Measurements from ENCODE around the gene EIF4E3. TPM values are rescaled to one million over a fixed set of nuclear protein-coding genes. Genes with fewer than 3 reads are reported as not detected.

Gene EIF4E3
- total and polyA plus RNA-seq, 3 donors from 2014 or later: 10.4 to 17.4 (median 15.4) TPM

- Histone ChIP-seq H3K36me3 (ENCODE audit: low read depth, missing control alignments) (no peaks in the 10 kb centered on the region), H3K27me3 (no peaks in the 10 kb centered on the region), H3K4me3 (no peak overlapping the region), H3K9me3 (no peaks in the 10 kb centered on the region), H3K4me1 (peaks cover 11% of the 10 kb centered on the region), H3K27ac (no peak overlapping the region)
- 84 to 90% methylated on average over 6 of the region's 6 CpGs for WGBS, 2 donors
- DNase-seq: no peak
- intact Hi-C loops (cut with DNase I; ENCODE audit: low total_unique reads): no loop called here
- TF ChIP-seq POLR2A (IDR thresholded peaks at IDR 0.05): no peak
- no peak for TF ChIP-seq CTCF (IDR thresholded peaks at IDR 0.05)
Measured at GRCh38 chr3:71721651-71722157, 3.5 kb downstream of the EIF4E3 start.

- no peaks in the 10 kb centered on the region for H3K9me3 ChIP-seq
- H3K4me1 ChIP-seq: peaks cover 9% of the 10 kb centered on the region
- no peaks in the 10 kb centered on the region for H3K36me3 ChIP-seq (ENCODE audit: low read depth, missing control alignments)
- intact Hi-C loops (cut with DNase I; ENCODE audit: low total_unique reads): no loop called here
- H3K4me3 ChIP-seq: no peak overlapping the region
- no peak overlapping the region for H3K27ac ChIP-seq
- TF ChIP-seq CTCF (IDR thresholded peaks at IDR 0.05): no peak
- no peak for TF ChIP-seq POLR2A (IDR thresholded peaks at IDR 0.05)
- WGBS, 2 donors: 91 to 94% methylated on average over 7 of the region's 7 CpGs
- no peaks in the 10 kb centered on the region for H3K27me3 ChIP-seq
- DNase-seq: no peak
Measured at GRCh38 chr3:71721002-71721401, 4.2 kb downstream of the EIF4E3 start.

- no peaks in the 10 kb centered on the region for H3K4me1 ChIP-seq
- intact Hi-C loops (cut with DNase I; ENCODE audit: low total_unique reads): no loop called here
- H3K36me3 ChIP-seq (ENCODE audit: low read depth, missing control alignments): no peaks in the 10 kb centered on the region
- no peak overlapping the region for H3K4me3 ChIP-seq
- no peaks in the 10 kb centered on the region for H3K9me3 ChIP-seq
- H3K27ac ChIP-seq: no peak overlapping the region
- no peak for TF ChIP-seq CTCF (IDR thresholded peaks at IDR 0.05)
- TF ChIP-seq POLR2A (IDR thresholded peaks at IDR 0.05): no peak
- DNase-seq: no peak
- no peaks in the 10 kb centered on the region for H3K27me3 ChIP-seq
- WGBS, 2 donors: 84 to 89% methylated on average over 4 of the region's 4 CpGs
Measured at GRCh38 chr3:71718072-71718471, 7.1 kb downstream of the EIF4E3 start.

- H3K27me3 ChIP-seq: no peaks in the 10 kb centered on the region
- intact Hi-C loops (cut with DNase I; ENCODE audit: low total_unique reads): no loop called here
Measured at GRCh38 chr3:71714595-71714994, 10.6 kb downstream of the EIF4E3 start.

More at GRCh38 chr3:71714595-71714994, 10.6 kb downstream of the EIF4E3 start:
- DNase-seq: no peak
- no peak for TF ChIP-seq CTCF (IDR thresholded peaks at IDR 0.05)
- Histone ChIP-seq H3K9me3 (no peaks in the 10 kb centered on the region), H3K27ac (no peak overlapping the region), H3K4me3 (no peak overlapping the region), H3K36me3 (ENCODE audit: low read depth, missing control alignments) (no peaks in the 10 kb centered on the region), H3K4me1 (no peaks in the 10 kb centered on the region)
- 58 to 73% methylated on average over 4 of the region's 4 CpGs for WGBS, 2 donors

Measured in testis (tissue), 3 donors.